KOPT-K1 (cell line): ENCODE measurements around the gene CAVIN3.

Experiments
- H3K27ac ChIP-seq: fragments of 200-600 bp; sonication (generic); 2 replicates; pipeline ENCODE4 v1.5.1; 2016; ENCODE audit warnings: antibody characterized with exemption, mild to moderate bottlenecking, low read depth, low read length; ENCODE audit not compliant: poor library complexity, severe bottlenecking
- H3K36me3 ChIP-seq: fragments of 200-600 bp; sonication (generic); 2 replicates; pipeline ENCODE4 v1.5.1; 2017; ENCODE audit warnings: antibody characterized with exemption, mild to moderate bottlenecking, low read length, moderate library complexity; ENCODE audit not compliant: insufficient read depth
- H3K9me3 ChIP-seq: fragments of 200-600 bp; sonication (generic); 2 replicates; pipeline ENCODE4 v1.5.1; 2017; ENCODE audit warnings: antibody characterized with exemption, low read length, mild to moderate bottlenecking; ENCODE audit not compliant: insufficient read depth, poor library complexity, severe bottlenecking

CAVIN3 gene

GRCh38 chr11:6334806-6335205, 14.5 kb upstream of the CAVIN3 start:
- Histone ChIP-seq H3K9me3 (peaks cover 5% of the 10 kb centered on the region), H3K36me3 (no peaks in the 10 kb centered on the region)

GRCh38 chr11:6333095-6333494, 12.8 kb upstream of the CAVIN3 start:
- no peaks in the 10 kb centered on the region for H3K36me3 ChIP-seq
- H3K9me3 ChIP-seq: peaks cover 5% of the 10 kb centered on the region
- H3K27ac ChIP-seq: no peak overlapping the region

More at GRCh38 chr11:6334806-6335205, 14.5 kb upstream of the CAVIN3 start:
- H3K27ac ChIP-seq: no peak overlapping the region

GRCh38 chr11:6332066-6332465, 11.8 kb upstream of the CAVIN3 start:
- Histone ChIP-seq H3K9me3 (peaks cover 5% of the 10 kb centered on the region), H3K36me3 (no peaks in the 10 kb centered on the region)

DNA sequence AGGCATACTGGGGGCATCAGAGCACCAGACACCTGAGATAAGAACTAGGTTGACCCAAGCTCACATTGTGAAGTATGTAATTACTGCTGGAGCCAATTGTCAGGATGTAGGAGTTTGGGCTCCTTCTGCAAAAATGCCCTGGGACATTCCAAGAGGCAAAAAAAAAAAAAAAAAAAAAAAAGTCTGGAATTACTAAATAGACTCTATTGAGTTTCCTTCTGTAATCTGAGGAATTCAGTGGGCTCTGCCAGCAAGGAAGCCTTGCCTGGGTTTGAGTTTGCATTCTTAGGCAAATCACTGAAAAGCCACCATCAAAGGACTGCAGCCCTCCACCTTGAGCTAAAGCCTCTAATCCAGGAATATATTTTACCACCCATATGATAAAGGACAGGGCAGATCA, 8.0 kb upstream of the CAVIN3 start:
- H3K36me3 ChIP-seq: no peaks in the 10 kb centered on the region

More at GRCh38 chr11:6332066-6332465, 11.8 kb upstream of the CAVIN3 start:
- H3K27ac ChIP-seq: no peak overlapping the region

DNA sequence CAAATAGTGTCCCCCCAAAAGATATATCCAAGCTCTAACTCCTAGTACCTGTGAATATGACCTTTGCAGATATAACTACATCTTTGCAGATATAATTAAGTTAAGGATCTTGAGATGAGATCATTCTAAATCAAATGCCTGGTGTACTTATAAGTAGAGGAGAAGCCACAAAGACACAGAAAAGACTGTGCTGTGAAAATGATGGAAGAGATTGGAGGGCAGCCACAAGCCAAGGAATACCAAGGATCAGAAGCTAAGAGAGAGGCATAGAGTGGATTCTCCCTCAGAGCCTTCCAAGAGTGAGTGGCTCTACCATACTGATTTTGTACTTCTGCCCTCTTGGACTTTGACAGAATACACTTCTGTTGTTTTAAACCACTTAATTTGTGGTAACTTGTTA, 7.5 kb upstream of the CAVIN3 start:
- no peak overlapping the region for H3K27ac ChIP-seq
- H3K9me3 ChIP-seq: no peaks in the 10 kb centered on the region
- no peaks in the 10 kb centered on the region for H3K36me3 ChIP-seq

More for the DNA sequence above, 8.0 kb upstream of the CAVIN3 start:
- no peak overlapping the region for H3K27ac ChIP-seq
- no peaks in the 10 kb centered on the region for H3K9me3 ChIP-seq

- Histone ChIP-seq H3K27ac (no peak overlapping the region), H3K36me3 (no peaks in the 10 kb centered on the region), H3K9me3 (no peaks in the 10 kb centered on the region)
Measured at GRCh38 chr11:6326985-6327384, 6.7 kb upstream of the CAVIN3 start.

DNA sequence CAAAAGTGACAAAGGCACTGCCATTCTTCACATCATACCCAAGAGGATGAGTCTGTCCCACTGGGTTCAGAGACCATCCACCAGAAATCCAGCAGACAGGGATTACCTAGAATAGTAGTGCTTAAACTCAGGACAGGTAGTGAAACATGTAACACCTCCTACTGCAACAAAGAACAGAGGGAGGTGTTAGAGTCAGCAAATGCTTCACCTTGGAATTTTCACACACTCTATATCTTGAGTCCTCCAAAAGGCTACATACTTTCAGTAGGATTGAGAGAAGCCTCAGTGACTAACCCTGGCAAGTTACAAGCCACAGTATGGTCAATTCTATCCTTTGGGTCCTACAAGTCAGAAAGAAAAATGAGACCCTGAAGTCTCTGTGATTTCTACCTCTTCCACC, 6.0 kb upstream of the CAVIN3 start:
- H3K36me3 ChIP-seq: no peaks in the 10 kb centered on the region
- no peaks in the 10 kb centered on the region for H3K9me3 ChIP-seq
- H3K27ac ChIP-seq: no peak overlapping the region

- Histone ChIP-seq H3K27ac (no peak overlapping the region), H3K36me3 (no peaks in the 10 kb centered on the region), H3K9me3 (no peaks in the 10 kb centered on the region)
Measured at GRCh38 chr11:6323291-6323905, 3.1 kb upstream of the CAVIN3 start.

DNA sequence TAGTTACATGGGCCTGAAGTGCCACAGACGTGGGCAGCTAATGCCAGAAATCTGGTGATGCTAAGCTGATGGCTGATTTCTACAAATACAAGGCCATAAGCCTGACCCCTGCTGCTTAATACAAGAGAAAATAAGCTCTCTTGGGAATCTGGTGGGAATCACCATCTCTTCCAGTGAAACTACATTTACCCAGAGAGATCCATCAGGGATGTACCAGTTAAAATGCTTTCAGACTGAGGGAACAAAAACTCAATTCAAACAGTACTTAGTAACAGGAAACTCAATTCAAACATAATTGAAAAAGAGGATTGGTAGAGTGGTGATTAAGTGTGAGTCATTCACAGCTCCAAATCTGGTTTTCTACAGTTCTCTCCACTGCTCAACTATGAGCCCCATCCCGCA, 1.7 kb upstream of the CAVIN3 start:
- Histone ChIP-seq H3K27ac (no peak overlapping the region), H3K9me3 (no peaks in the 10 kb centered on the region)

DNA sequence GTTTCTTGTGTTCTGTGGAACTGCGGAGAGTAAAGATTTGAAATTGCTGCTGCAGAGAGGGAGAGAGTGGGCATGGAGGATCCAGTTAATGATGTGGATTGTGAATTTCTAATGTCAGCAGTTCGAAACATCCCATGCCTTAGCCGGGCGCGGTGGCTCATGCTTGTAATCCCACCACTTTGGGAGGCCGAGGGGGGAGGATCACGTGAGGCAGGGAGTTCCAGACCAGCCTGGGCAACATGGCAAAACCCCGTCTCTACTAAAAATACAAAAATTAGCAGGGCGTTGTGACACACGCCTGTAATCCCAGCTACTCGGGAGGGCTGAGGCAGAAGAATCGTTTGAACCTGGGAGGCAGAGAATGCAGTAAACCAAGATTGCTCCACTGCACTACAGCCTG, 1.1 kb upstream of the CAVIN3 start:
- Histone ChIP-seq H3K36me3 (no peaks in the 10 kb centered on the region), H3K9me3 (no peaks in the 10 kb centered on the region), H3K27ac (no peak overlapping the region)

More for the DNA sequence above, 1.7 kb upstream of the CAVIN3 start:
- H3K36me3 ChIP-seq: no peaks in the 10 kb centered on the region

DNA sequence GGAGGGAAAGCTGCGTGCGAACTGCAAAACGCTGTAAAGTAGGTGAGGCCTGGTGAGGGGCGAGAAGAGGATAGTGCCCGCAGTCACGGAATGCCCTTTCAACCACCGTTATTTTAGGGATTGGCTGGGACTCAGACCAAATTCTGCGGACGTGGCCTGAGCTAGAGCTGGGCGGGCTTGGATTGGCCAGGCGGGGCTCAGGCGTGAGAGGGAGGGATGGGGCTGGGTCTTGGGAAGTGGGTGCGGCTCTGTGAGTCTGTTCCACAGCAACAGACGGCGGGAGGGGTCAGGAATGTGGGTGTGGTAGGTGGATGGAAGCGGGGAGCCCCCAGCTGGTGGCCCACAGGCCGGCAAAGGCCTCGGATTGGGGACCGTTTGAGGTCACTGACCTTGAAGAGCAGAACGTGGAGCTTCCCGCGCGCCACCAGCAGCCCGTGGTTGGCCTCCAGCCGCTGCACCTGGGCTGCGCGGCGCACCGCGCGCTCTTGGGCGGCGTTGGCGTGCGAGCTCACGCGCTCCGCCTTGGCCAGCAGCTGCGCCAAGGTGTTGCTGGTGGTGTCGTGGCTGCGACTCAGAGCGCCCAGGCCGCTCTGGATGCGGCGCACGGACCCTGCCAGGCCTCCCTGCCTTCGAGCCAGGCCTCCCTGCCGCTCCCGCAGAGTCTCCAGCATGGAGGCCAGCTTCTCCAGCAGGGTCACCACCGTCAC, 444 bp downstream of the CAVIN3 start:
- no peak overlapping the region for H3K27ac ChIP-seq
- no peaks in the 10 kb centered on the region for H3K9me3 ChIP-seq

GRCh38 chr11:6319001-6319703, 1.1 kb downstream of the CAVIN3 start:
- Histone ChIP-seq H3K9me3 (no peaks in the 10 kb centered on the region), H3K36me3 (no peaks in the 10 kb centered on the region), H3K27ac (no peak overlapping the region)

More for the DNA sequence above, 444 bp downstream of the CAVIN3 start:
- no peaks in the 10 kb centered on the region for H3K36me3 ChIP-seq

DNA sequence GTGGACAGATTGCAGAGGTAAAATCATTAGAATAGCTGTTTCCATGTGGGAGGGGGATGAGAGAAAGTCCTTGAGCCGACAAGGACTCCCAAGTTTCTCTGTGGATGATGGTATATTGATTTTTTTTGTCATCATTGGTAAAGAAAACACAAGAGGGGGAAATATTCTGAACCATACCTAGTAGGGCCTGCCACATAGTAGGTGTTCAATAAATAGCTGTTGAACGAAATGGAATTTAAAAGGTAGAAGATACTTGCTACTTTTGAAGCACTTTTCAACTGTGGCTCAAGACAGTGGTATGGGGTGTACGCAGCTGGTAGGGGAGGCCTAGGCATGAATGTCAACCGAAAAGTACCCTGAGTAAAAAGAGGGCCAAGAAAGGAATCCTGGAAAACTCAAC, 2.1 kb downstream of the CAVIN3 start:
- Histone ChIP-seq H3K27ac (no peak overlapping the region), H3K9me3 (no peaks in the 10 kb centered on the region), H3K36me3 (no peaks in the 10 kb centered on the region)

DNA sequence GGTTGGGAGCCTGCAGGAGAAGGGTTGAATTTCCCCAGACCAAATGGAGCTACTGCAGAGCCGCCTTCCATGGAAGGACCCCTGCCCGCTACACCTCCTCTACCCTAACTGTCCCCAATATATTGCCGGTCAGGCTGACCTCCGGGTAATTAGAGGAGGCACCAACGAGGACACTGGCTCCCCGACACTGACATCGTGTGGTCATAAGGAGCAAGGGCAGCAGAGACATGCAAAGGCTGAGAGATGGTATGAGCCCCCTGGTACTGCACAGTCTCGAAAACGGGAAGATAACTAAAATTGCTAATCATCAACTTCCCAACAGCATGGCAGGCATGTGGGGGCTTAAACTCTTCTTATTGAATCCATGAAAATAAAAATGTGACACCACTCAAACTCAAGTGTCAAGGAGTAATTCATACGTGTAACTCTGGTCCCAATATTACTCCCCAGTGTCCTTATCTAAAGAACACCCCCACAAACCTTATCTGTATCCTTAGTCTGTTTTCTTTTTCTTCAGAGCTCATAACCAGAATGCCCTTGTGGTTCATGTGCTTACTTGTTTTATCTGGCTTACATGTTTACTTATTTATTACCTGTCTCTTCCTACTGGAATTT, 4.4 kb downstream of the CAVIN3 start:
- Histone ChIP-seq H3K9me3 (no peaks in the 10 kb centered on the region), H3K36me3 (no peaks in the 10 kb centered on the region), H3K27ac (no peak overlapping the region)

DNA sequence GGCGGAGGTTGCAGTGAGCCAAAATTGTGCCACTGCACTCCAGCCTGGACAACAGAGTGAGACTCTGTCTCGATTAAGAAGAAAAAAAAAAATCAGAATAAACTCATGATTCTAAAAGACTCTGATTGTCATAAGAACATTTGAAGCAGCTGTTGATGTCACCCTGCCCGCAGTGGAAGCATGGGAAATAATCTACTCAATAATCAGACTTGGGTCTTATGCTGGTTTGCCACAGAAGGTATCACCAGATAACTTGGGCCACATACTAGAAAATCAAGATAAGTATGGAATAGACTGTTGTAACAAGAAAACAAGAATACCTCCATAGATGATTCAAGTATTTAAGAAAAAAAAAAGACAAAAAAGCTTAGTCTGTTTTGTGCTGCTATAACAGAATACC, 8.2 kb downstream of the CAVIN3 start:
- Histone ChIP-seq H3K27ac (no peak overlapping the region), H3K36me3 (no peaks in the 10 kb centered on the region), H3K9me3 (no peaks in the 10 kb centered on the region)
